RKO (cell line): ENCODE results near the gene TRIM52.
A peak's percentile ranks its signal among the peaks of the same experiment; 100 is the strongest.

ENCODE experiments used
- DNase-seq: peaks from one replicate; pipeline ENCODE4 v3.0.0-alpha.2; 2016; ENCODE audit warnings: low spot score

Gene TRIM52

DNA sequence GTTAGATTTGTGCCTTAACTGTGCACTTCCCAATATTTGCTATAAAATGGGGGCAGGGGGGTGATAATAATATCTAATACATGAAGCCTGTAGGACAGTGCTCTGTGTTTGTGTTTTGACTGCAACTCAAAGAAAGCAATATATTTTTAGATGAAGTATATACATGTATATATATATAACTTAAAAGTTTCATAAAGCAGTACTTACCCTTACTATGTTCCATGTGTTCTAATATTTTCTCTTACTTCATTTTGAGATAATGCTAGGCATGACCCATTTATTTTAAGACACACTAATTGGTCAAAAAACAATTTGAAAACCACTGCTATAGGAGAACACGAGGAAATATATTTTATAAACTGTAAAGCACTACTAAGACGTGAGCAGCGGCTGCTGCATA lies 2.4 kb downstream of the TRIM52 start:
- no peak for DNase-seq

DNA sequence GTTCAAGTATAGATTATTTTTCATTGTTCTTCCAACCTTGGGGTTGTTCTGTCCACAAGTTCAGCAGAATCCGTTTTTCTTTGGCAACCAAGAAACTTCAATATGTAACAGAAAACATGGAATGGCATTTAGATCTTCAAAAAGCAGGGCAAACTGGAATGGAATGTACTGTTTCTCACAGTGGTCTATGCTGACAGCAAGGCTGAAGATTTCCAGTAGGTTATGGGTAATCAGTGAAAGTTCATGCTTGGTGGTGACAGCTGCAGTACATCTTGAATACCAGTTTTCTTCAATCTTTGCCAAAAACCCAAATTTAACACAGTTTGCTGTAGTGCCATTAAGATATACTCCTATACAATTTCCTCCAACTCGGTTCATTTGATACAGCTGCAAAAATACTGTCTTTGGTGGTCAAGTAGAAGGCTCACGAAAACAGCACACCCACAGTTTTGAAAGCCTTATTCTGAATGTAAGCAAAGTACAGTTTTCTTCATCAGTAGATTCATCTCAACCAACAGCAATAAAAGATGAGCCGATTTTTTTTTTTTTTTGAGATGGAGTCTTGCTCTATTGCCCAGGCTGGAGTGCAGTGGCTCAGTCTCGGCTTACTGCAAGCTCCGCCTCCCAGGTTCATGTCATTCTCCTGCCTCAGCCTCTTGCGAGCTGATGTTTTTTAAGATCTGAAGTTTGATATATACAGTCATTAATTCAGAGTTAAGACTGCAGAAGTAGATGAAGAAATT lies 4.9 kb downstream of the TRIM52 start:
- no peak for DNase-seq

DNA sequence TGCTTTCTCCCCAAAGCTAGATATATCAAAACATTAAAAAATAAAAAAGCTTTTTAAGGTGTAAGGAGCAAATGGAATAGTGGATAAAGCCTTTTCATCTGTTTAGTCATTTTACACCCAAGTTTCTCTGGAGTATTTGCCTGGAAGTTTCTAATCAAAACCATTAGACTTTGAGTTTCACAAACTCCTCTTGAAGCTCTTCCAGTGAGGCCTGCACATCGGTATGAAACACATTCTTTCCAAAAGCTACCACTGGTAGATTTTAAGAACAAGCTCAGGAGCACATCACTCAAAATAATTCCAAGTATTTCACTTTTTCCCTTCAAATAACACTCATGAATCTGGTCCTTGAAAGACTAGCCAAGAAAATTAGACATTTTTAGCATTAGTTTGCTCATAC lies 5.7 kb downstream of the TRIM52 start:
- DNase-seq, result no peak

DNA sequence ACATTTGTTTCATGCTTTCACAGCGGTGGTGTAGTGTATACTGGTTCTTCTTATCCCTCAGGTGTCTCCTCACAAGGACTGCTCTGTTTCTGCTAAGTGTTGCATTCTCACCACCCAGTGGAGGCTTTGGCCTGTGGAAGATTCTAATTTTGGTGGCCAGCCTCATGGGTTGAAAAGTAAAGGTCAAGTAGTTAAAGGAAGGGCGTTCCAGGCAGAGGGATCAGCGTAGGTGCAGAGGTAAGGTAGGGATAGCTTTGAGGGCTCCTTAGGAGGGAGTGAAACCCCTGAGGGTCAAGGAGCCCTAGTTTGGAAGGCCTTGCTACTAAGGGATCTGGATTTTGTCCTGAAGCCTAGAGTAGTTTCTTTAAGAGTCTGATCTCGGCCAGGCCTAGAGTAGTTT lies 12.7 kb downstream of the TRIM52 start:
- DNase-seq, result no peak

DNA sequence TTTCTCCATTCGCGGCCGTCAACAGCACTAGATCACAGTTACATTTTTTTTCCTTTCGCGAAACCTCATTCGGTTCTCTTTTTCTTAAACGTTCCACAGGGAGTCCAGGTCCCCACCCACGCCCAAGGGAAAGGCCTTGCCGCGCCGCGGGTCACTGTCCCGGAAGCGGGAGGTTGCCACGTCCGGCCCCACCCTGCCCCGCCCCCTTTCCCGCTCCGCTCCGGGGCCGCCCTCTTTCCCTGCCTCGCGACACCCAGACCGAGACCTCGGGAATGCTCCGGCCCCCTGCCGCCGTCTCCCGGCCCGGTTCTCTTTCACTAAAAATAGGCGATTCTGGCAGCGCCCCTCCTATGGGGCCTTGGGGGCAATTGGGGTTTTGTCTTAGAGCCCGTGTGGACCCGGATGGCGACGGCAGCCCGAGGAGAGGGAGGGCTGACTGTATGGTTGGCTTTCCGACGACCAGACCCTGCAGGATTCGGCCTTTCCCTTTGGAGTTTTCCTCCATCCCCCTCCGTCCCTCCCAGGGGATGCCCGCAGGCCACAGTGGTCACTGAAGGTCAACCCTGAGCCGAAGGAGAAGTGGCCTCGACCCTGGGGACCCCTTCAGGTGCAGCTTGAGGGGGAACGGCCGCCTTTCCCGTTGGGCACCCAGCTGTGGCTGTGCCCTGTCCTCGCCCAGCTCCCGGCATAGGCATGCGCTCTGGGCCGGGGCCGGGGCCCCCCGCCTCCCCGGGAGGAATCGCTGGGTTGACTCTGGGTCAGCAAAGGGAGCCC lies 14.5 kb downstream of the TRIM52 start:
- peak; percentile 88 for DNase-seq

DNA sequence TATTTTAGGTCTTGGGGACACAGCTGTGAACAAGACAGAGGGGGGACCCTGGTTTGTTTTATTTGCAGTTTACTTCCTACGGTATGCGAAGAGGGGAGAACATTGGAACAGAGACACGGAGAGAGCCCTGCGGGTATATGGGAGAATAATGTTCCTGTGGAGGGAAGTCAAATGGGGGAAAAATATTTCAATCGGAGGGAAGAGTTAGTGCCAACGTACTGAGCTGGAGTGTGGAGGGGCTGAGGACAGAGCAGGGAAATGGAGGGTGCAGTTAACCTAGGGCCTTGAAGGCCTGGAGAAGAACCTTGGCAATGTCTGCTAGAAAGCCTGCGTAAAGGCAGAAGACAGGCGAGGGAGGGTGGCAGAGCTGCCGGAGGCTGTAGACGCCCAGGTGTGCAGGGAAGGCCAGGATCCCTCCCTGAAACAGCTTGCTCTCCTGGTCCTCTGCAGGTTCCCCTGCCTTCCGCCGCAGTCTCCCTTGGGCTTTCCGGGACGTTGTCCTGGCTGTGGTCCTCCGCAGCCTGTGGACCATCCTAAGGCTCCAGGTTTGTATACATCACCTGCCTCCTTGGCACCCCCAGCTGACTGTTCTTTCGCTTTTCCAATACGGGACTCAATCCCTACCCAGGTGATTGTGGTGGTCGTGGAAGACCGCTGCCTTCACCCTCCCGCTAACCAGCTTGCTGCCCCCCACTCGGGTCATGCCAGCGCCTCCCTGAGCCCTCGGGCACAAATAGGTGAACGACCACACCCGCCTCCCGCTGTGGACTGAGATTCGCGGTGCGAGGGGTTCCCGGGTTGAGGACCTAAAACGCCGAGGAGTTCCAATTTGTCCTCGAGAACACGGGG lies 15.3 kb downstream of the TRIM52 start:
- no peak for DNase-seq

DNA sequence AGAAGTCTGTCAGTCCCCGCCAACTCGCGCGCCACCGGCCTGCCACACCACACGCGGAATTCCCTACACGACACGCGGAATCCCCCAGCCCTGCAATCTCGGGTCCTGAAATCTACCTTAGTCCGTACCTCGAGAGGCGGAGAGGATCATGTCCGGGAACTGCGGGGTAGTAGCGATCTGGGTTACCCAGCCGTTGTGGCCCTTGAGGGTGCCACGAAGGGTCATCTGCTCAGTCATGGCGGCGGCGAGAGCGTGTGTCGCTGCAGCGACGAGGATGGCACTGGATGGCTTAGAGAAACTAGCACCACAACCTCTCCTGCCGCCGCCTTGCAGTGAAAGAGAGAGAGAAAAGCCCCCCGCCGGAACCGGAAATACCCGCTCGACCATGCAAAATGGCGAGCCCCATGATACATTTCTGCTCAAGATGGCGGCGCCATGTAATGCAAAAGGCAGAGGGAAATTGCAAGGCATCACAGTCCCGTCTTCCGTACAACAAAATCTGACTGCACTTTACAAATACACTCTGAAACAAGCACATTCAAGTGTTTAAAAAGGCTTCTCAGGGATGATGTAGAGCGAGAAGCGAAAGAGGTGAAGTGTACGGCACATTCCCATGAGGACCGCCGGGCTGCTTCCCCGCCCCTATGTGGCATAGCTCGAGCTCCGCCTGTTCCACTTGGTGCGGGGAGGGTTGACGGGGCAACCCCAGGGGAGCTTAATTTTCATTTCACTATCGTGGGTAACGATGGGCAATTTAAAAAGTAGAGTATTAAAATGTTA lies 17.2 kb downstream of the TRIM52 start, which contains the start of gene RACK1:
TSS of gene RACK1 (minus strand) at position 343 of the 780 bp plus-strand sequence. CDS start at position 237, 106 bp downstream.
- DNase-seq, result peak; percentile 90

DNA sequence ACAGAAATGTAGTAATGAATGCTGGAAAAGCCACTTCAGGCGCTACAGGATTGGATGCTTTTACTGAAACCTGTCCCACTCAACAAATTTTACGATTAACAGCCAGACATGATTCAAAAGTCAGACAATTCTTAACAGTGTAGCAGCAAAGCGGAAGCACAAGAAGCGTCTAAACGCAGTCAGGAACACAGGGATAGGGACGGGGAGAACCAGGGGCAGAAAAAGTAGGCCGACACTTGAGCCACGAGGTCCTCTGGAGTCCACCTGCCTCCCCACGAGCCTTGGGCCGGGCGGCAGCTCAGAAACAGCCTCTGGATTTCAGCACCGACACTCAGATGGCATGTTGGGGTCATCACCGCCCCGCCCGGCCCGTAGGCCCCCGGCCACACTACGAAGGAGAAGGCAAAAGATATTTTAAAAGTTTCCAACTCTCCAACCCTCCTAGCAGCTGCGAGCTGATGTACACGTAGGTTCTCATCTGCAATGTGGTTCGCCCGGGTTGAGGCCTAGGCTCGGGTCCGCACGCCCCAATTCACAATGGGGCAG lies 17.9 kb downstream of the TRIM52 start:
- no peak for DNase-seq

DNA sequence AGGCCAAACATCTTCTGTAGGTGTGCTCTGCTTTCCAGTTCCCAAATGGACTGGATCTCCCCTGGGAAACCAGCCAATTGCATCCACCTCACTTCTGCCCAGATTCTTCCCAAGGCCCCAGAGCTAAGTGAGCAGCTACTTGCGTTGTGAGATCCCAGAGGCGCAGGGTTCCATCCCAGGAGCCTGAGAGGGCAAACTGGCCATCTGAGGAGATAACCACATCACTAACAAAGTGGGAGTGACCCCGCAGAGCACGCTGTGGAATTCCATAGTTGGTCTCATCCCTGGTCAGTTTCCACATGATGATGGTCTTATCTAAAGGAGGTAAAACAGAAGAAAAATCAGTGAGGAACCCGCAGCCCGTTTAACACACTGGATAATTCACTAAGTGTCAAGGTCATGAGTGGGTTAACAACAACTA lies 18.9 kb downstream of the TRIM52 start:
- no peak for DNase-seq

DNA sequence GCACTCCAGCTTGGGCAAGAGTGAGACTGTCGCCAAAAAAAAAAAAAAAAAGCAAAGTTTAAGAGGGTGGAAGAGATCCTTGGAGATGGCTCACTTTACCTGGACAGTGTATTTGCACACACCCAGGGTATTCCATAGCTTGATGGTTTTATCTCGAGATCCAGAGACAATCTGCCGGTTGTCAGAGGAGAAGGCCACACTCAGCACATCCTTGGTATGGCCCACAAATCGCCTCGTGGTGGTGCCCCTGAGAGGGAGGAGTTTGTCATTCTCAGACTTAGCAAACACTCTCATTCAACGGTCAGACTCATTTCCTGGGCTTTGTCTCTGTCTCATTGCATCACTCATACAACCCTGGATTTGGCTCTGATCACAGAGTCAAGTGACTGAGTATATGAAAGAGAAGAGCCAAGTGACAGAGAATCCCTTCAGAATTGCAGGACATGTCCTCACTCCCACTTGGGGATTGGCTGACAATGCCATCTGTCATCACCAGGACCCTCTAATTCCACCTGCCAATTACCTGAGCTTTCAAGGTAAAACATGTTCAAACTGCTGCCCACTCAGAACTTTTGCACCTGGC lies 19.5 kb downstream of the TRIM52 start:
- DNase-seq, result peak; percentile 98

DNA sequence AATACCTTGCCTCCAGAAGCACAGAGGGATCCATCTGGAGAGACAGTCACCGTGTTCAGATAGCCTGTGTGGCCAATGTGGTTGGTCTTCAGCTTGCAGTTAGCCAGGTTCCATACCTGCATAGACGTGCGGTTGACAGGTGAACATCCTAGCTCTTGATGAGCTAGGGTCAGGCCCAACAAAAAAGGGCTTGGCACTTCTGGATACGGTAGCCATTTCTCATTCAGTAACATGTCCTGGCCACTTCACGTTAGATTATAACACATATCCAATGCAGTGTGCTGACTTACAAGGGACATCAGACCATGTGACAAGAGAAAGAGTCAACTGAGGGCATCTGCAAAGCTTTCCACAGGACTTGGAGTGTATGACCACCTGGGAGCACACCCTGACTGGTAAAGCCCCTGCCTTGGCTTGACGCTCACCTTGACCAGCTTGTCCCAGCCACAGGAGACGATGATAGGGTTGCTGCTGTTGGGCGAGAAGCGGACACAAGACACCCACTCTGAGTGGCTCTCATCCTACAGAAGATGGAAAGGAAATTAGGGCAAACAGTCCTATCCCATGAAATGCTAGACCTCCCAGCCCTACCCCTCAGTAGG lies 21.8 kb downstream of the TRIM52 start:
- no peak for DNase-seq

DNA sequence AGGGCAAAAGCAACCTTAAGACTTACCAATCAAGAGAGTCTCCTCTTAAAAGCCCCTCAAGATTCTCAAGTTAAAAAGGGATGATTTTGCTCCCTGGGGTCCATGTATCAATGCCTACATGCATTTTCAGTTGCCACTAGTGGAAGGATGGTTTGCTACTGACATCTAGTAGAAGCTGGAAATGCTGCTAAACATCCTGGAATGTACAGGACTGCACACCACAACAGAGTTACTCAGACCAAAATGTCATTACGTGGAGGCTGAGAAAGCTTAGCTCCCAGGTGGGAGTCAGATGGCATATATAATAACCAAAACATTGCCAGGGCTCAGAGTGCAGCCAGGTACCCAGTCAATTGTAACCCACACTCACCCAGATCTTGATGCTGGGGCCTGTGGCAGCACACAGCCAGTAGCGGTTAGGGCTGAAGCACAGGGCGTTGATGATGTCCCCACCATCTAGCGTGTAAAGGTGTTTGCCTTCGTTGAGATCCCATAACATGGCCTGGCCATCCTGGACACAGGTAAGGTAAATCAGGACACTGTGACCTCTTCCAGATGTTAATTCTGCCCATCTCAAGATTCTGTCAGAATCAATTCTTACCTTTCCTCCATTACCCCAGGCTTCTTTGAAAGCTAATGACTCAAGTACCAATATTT lies 23.1 kb downstream of the TRIM52 start:
- DNase-seq, result no peak

DNA sequence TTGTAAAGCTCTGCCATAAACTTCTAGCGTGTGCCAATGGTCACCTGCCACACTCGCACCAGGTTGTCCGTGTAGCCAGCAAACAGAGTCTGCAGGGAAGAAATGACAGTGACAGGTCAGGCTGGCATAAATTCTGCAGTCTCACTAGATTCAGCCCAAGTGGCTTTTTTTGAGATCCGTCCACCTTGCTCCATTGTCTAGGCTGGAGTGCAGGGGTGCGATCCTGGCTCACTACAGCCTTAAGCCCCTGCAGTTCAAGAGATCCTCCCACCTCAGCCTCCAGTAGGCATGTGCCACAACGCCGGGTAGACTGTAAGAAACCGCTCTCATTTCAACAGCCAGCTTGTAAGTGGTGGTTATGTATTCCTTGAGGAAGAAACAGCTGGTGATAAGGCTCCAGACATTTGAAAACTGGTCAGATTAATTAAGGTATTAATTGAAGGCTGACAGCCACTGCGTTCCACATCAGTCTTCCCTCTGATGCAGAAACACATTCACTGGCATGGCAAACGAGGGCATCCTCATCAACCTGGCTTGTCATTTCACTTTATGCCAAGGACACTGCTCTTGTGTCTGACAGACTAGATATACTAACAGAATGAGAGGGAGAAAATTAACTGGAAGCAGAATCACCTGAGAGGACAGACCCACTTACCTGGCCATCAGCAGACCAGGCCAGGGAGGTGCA lies 23.8 kb downstream of the TRIM52 start:
- DNase-seq, result no peak

DNA sequence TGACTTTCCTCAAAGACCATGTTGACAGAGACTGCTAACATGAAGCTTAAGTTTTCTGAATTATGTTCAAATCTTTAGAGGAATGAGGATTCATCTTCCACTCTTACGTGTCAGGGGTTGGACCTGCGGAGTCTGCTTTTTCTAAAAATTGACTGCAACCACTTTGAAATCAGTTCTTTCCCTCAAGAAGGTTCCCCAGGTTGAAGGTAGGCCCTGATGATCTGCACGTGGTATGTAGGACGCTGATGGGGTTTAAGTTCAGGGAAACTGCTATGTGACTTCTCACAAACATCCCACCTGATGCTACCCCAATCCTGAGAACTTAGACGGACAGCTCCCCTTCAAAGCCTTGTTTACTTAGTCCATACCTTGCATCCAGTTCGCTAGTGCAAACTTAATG lies 24.5 kb downstream of the TRIM52 start:
- no peak for DNase-seq

DNA sequence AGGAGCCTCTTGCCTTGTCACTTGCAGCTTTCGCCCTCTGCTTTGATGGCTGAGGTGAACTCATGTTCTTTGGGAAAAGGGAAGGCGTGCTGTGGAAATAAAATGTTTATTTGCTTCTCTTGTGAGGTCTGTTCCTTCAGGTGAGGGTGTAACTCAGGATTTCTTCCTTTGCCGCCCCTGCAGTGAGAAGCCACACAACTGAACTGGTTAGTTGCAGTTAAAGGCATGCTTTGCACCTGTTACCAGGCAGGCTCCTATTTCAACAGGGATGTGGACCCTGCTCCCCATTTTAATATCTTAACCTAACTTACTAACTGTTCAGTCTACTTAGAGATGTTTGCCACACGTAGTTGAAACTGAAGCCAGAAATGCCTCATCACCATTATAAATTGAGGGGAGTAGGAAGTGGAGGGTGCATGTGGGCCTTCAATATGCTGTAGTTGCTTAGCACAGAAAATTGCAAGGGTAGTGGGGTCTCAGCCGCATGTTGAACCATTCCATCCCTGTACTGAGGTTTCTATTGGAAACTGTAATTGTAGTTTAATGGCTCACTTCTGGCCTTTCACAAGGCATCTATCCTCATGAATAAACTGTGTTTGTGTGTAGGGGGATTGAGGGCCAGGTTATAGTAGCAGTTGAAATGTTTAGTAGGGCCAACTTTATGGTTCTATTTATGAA lies 25.1 kb downstream of the TRIM52 start:
- DNase-seq, result no peak

DNA sequence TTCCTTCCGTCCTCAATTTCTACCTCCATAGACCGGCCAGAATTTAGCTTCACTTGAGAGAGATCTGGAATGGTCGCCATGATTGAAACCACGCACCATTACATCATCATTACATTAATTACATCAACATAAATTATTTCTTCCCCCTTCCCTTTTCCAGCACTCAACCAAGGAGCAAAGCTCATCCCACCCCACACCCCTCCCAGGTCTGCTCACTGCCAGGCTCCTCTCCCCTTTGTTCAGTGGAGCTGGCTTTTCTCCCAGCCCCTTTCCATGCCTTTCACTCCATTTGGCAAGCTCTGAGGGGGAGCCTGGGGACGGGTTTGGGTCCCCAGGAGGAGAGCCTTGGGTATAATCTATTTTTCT lies 25.6 kb downstream of the TRIM52 start:
- DNase-seq, result no peak

DNA sequence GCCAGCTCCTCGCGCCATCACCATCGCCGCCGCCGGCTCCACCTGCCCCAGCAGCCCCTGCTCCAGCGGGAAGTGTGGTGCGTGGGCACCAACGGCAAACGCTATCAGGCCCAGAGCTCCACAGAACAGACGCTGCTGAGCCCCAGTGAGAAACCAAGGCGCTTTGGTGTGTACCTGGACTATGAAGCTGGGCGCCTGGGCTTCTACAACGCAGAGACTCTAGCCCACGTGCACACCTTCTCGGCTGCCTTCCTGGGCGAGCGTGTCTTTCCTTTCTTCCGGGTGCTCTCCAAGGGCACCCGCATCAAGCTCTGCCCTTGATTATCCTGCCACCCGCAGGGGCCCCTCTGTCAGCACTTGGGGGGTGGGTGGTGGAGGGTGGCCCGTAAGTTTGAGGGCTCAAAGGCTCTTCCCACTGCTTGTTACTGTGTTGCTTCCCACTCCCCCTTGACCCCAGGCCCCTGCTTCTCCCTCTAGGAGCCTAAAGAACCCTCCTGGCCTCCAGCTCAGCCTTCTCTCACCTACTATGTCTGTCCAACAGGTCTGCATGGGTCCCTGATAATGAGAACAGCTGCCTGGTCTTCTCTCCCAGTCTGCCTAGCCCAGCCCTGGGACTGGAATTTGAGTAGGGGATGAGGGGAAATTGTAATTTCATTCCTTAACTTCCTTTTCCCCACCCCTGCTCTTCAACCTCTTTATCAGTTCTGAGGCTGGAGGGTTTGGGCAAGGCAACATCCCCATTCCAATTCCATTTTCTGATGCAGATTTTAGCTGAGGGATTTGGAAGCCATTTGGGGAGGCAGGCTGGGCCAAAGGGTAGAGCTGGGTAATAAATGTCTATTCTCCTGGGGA lies 26.3 kb downstream of the TRIM52 start:
- DNase-seq, result no peak
